Body of pancreas (tissue), 4 donors: Measurements from ENCODE around the gene CD48.

Experiments used
- POLR2A ChIP-seq, 3 donors: fragments of 450-650 bp; IDR thresholded peaks; one replicate each; pipeline ENCODE4 v1.6.1; 2016; ENCODE audit warnings: antibody characterized with exemption in 3 of 3, mild to moderate bottlenecking in 2 of 3
- TF ChIP-seq, protein P1 (sequence below), 7 experiments: fragments of 450-650 bp in 4 of 7; fragments of 200-600 bp in 3 of 7; sonication (generic) in 3 of 7; IDR thresholded peaks; one replicate each; pipeline ENCODE4 v1.5.1; 2016 to 2019; ENCODE audit warnings: antibody characterized with exemption in 7 of 7

DNA sequence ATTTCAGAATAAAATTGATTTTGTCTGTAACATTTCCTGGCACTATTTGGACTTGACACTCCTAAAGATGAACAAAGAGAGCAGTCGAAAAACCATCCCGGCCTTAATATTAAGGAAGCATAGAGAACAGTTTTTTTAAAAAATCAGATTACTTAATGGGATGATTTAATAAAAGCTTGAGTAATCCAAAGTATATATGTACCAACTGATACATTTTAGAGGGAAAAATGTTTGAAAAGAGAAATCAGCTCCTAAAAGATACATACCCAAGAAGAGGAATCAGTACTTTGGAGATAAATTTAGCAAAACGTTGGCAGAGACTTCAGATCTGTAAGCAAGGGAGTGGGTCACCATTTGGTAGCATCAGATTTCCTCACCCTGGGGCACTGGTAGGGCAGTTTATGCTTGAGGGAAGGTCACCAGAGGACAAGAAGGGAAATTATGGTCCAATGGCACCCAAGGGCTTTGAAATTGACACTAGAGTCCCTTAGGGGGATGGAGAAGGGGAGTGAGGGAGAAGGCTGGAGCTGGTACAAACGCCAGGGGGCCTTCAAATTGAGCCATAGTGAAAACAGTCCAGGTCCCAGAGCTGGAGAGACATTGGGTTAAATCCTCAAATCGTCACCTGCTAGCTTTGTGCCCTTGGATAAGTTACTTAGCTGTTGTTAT lies 33.4 kb upstream of the CD48 start:
- TF ChIP-seq, protein P1, sequence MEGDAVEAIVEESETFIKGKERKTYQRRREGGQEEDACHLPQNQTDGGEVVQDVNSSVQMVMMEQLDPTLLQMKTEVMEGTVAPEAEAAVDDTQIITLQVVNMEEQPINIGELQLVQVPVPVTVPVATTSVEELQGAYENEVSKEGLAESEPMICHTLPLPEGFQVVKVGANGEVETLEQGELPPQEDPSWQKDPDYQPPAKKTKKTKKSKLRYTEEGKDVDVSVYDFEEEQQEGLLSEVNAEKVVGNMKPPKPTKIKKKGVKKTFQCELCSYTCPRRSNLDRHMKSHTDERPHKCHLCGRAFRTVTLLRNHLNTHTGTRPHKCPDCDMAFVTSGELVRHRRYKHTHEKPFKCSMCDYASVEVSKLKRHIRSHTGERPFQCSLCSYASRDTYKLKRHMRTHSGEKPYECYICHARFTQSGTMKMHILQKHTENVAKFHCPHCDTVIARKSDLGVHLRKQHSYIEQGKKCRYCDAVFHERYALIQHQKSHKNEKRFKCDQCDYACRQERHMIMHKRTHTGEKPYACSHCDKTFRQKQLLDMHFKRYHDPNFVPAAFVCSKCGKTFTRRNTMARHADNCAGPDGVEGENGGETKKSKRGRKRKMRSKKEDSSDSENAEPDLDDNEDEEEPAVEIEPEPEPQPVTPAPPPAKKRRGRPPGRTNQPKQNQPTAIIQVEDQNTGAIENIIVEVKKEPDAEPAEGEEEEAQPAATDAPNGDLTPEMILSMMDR (IDR thresholded peaks at IDR 0.05): no peak
- no peak for TF ChIP-seq POLR2A (IDR thresholded peaks at IDR 0.05)
